ENCODE measurements around the gene FOXK1. TPM values are rescaled to one million over a fixed set of nuclear protein-coding genes. Genes with fewer than 3 reads are reported as not detected.

The FOXK1 gene
- total and polyA plus RNA-seq, 8 donors = 2.9 to 88.1 (median 21.6) TPM

DNA sequence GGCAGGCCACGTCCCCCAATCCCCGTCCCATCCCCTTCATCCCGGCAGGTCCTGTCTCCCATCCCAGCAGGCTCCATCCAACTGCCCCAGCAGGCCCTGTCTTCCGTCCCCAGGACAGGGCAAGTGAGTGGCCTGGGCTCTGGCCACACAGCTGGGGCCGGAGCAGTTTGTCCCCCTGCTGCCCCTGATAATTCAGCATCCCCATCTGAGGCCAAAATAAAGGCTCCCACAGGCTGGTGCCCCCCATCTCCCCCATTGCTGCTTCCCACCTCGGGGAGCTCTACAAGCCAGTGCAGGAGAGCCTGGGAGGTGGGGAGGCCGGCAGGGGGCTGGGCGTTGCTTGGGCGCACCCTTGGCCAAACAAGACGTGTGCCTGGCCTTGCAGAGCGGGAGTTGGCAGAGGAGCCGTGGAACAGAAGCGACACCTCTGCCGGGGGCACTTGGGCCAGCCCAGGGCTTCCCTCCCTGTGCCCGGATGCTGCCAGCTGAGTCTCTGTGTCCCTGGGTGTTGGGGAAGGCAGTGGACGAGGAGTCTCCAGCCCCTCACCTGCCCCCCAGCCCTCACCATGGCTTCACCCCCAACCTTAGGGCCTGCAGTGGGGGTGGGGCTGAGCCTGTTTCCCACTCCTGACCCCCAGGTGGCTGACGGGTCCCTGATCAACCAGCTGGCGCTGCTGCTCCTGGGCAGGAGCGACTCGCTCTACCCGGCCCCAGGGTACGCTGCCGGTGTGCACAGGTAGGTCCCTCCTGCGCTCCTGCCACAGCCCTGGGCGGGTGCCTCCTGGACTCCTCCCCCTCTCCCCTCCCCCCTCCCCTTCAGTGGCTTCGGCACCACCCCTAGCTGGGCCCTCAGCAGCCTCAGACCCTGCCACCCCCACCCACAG is 107.3 kb downstream of the FOXK1 start:
- intact Hi-C loops (cut with DNase I; ENCODE audit: low total_unique reads) = no loop called here
- TF ChIP-seq POLR2AphosphoS5 (IDR thresholded peaks at IDR 0.05) = no peak
- no peak for TF ChIP-seq POLR2A (IDR thresholded peaks at IDR 0.05)
- TF ChIP-seq EP300 (IDR thresholded peaks at IDR 0.05) = no peak
- TF ChIP-seq, protein P1, sequence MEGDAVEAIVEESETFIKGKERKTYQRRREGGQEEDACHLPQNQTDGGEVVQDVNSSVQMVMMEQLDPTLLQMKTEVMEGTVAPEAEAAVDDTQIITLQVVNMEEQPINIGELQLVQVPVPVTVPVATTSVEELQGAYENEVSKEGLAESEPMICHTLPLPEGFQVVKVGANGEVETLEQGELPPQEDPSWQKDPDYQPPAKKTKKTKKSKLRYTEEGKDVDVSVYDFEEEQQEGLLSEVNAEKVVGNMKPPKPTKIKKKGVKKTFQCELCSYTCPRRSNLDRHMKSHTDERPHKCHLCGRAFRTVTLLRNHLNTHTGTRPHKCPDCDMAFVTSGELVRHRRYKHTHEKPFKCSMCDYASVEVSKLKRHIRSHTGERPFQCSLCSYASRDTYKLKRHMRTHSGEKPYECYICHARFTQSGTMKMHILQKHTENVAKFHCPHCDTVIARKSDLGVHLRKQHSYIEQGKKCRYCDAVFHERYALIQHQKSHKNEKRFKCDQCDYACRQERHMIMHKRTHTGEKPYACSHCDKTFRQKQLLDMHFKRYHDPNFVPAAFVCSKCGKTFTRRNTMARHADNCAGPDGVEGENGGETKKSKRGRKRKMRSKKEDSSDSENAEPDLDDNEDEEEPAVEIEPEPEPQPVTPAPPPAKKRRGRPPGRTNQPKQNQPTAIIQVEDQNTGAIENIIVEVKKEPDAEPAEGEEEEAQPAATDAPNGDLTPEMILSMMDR (IDR thresholded peaks at IDR 0.05) = no peak
- Histone ChIP-seq H3K27ac (no peak overlapping the region), H3K9me3 (no peaks in the 10 kb centered on the region), H3K36me3 (peaks cover 70 to 86% (median 80%) of the 10 kb centered on the region in 4 donors), H3K4me3 (no peak overlapping the region), H3K4me1 (peaks cover 5 to 20% (median 11%) of the 10 kb centered on the region in 4 donors), H3K27me3 (no peaks in the 10 kb centered on the region)
- WGBS, 5 donors = 91 to 96% (median 94%) methylated on average over 18 to 26 of the region's 26 CpGs
- DNase-seq = no peak

DNA sequence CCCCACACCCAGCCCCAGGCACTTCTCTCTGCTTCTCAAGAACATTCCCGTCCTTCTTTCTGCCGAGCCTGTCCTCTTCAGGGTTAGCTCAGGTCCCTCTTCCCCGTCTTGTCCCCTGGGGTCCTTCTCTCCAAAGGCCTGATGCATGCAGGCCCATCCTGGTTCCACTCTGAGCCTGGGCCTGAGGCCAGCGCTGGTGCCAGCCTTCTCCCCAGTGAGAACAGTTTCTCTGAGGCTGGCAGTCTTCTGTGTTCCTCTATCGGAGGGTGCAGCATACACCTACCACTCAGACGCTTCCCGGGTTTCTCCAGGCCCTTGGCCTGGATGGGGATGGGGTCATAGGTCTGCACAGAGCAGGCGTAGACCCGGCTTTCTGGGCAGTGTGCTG is 108.0 kb downstream of the FOXK1 start:
- Histone ChIP-seq H3K4me3 (no peak overlapping the region), H3K9me3 (no peaks in the 10 kb centered on the region), H3K36me3 (peaks cover 64 to 79% (median 73%) of the 10 kb centered on the region in 4 donors), H3K27me3 (no peaks in the 10 kb centered on the region), H3K27ac (no peak overlapping the region), H3K4me1 (peaks cover 5 to 20% (median 11%) of the 10 kb centered on the region in 4 donors)
- intact Hi-C loops (cut with DNase I; ENCODE audit: low total_unique reads) = no loop called here
- no peak for TF ChIP-seq POLR2AphosphoS5 (IDR thresholded peaks at IDR 0.05)
- TF ChIP-seq, protein P1 (IDR thresholded peaks at IDR 0.05) = no peak
- TF ChIP-seq EP300 (IDR thresholded peaks at IDR 0.05) = no peak
- TF ChIP-seq POLR2A (IDR thresholded peaks at IDR 0.05) = no peak
- no peak for DNase-seq
- WGBS, 5 donors = 82 to 92% (median 88%) methylated on average over 9 of the region's 9 CpGs

DNA sequence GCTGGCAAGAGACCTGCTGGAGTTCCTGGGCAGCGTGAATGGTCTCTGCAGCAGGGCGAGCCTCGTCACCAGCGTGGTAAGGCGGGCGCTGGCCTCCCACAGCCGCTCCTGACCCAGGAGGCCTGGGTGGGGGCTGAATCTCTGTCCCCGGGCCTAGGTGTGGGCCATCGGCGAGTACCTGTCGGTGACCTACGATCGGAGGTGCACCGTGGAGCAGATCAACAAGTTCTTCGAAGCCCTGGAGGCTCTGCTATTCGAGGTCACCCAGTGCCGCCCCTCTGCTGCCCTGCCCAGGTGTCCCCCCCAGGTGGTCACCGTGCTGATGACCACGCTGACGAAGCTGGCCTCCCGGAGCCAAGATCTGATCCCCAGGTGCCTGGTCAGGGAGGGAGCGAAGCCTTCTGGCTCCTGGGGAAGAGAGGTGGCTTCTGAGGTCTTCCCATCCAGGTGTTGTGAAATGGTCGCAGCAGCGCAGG is 108.5 kb downstream of the FOXK1 start:
- Histone ChIP-seq H3K4me1 (peaks cover 5 to 20% (median 11%) of the 10 kb centered on the region in 4 donors), H3K27me3 (no peaks in the 10 kb centered on the region), H3K9me3 (no peaks in the 10 kb centered on the region), H3K4me3 (no peak overlapping the region), H3K36me3 (peaks cover 59 to 74% (median 69%) of the 10 kb centered on the region in 4 donors), H3K27ac (no peak overlapping the region)
- DNase-seq = no peak
- TF ChIP-seq POLR2AphosphoS5 (IDR thresholded peaks at IDR 0.05) (no peak), EP300 (IDR thresholded peaks at IDR 0.05) (no peak)
- TF ChIP-seq, protein P1 (IDR thresholded peaks at IDR 0.05) = no peak
- intact Hi-C loops (cut with DNase I; ENCODE audit: low total_unique reads) = no loop called here
- WGBS, 5 donors = 93 to 96% (median 95%) methylated on average over 6 to 24 of the region's 24 CpGs

DNA sequence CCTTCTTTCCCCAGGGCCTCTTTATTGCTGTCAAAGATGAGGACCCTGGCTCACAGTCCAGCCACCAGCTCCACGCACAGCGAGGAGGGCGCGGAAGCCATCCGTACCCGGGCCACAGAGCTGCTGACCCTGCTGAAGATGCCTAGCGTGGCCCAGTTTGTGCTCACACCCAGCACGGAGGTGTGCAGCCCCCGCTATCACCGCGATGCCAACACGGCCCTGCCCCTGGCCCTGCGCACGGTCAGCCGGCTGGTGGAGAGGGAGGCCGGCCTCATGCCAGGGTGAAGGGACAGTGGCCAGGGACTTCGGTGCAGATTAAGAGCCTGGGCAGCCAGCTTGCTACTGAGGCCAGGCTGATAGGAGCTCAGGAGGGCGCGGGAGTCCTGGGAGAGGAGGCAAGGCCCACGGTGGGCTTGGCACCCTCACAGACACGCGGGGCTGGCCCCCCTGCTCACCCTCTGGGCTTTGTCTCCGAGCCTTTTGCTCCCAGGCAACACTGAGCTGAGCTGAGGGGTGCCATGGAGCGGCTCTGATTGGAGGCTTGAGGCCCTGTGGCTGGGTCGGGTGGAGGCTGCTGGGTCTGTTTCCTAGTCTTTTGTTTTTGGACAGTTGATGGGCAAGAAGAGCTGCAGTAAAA is 109.1 kb downstream of the FOXK1 start:
- Histone ChIP-seq H3K27ac (peak overlapping the region in 1 of 5 donors; percentile 77), H3K9me3 (no peaks in the 10 kb centered on the region), H3K27me3 (no peaks in the 10 kb centered on the region), H3K36me3 (peaks cover 52 to 68% (median 62%) of the 10 kb centered on the region in 4 donors), H3K4me3 (no peak overlapping the region), H3K4me1 (peaks cover 5 to 20% (median 11%) of the 10 kb centered on the region in 4 donors)
- WGBS, 5 donors = 92 to 97% (median 94%) methylated on average over 14 to 25 of the region's 25 CpGs
- intact Hi-C loops (cut with DNase I; ENCODE audit: low total_unique reads) = no loop called here
- DNase-seq = no peak
- TF ChIP-seq, protein P1 (IDR thresholded peaks at IDR 0.05) = no peak
